H4 (cell line): Measurements from ENCODE around the gene RAB11FIP4. TPM values are rescaled to one million over a fixed set of nuclear protein-coding genes. Genes with fewer than 3 reads are reported as not detected.
A peak's percentile ranks its signal among the peaks of the same experiment; 100 is the strongest.

Experiments
- DNase-seq: peaks from one replicate; pipeline ENCODE4 v3.0.0-alpha.2; 2015; ENCODE audit warnings: low spot score
- total RNA-seq: library from RNA; depleted of rRNA; stranded (reverse); fragments of >200 nt; shearing (Covaris generic); gene quantifications from 2 replicates; pipeline ENCODE4 v1.2.3, GENCODE V29; 2014

The RAB11FIP4 gene
- total RNA-seq, 1 experiment from 2014 or later = 4.8 TPM

DNA sequence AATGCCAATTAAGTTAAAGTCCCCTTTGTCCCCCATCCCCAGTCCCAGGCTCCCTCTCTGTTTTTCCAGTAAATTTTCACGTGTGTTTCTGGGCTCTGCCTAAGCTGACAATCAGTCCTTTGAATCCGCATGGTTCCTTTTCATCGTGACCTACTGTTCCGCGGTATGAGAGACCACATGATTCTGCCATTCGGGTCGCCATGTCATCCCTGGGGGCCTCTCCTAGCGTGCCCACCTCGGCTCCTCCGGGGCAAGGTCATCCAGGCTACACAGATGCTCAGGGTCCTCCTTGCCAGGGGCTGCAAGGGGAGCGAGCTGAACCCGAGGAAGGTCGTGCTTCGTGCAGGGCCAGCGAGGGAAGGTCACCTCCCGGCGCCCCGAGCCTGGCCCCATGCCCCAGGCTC, 157.6 kb downstream of the RAB11FIP4 start:
- peak; percentile 35 for DNase-seq

DNA sequence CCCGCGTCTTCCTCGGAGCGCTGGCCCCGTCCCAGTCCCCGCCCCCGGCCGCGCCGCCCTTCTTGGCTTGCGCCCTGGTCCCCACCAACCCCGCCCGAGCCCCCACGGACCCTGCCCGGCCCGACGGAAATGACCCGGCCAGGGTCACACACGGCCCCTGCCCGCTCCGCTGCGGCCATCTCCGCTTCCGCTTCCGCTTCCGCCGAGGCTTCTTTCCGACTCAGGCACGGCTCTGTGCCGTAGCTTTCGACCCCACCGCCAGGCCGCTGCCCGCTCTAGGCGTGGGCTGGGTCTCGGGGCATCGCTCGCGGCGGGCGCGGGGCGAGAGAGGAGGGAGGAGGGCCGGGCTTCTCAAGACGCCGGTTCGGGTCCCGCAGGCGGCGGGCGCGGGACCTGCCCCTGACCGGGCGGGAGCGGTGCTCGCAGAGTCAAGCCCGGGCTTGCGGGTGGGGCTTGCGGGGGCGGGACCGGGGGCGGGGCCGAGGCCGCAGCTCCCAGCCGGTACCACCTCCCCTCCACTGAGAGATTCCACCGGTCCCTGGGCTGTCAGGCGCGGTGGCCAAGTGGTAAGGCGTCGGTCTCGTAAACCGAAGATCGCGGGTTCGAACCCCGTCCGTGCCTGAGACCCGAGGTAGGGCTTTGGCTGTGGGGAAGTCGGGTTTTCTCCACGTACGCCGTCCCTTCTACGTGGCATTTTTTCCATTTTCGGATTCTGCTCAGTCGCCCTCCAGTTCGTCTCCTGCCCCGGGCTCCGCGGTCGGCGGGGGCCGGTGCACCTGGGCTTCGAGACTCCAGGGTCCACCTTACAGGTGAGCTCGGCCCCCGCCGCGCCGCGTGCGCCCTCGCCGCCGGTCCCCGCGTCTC, 158.3 kb downstream of the RAB11FIP4 start:
- DNase-seq = peak; percentile 90

DNA sequence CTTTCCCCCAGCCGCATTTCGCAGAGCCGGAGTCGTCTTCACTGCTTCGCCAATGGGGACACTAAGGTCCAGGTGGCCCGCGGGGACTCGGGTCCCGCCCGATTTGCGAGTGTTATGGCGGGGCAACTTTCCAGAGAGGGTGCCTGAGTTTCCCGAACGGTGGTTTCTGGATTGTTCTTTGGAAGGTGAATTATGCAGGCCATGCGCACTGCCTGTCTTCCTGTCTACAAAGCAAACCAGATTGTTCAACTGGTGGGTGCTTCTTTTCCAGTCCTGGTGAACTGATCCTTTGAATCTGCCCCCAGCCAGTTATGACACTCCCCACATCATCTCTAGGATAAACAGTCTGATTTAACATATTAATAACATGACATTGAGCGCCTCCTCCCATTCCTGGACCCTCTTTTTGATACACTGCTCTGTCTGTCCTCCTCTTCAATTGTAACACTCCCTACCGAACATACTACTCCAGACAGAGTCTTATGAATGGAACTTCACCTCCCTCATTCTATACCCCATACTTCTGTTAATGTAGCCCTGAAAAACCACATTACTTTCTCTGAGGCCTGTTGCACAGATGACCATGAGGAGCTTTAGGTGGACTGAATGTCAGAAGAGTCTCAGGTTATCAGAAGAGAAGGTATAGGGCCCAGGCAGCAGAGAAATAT, 159.0 kb downstream of the RAB11FIP4 start:
- no peak for DNase-seq

DNA sequence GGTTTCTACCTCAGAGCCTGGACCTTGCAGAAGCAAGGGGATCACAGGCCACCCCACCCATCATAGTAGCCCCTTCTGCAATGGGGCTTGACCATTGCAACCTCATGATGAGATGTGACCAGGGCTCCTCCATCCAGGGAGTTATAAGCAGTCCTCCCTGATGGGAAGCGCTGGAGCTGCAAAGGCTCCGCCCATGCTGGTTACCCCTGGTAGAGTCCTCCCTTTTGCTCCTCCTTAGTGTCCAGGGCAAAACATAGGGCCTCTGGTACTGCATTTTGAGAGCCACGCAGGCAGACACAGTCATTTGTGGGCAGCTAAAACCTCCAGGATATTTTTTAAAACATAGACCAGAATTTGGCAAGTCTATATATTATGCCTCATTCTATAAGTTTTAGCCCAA, 161.1 kb downstream of the RAB11FIP4 start:
- DNase-seq = no peak

DNA sequence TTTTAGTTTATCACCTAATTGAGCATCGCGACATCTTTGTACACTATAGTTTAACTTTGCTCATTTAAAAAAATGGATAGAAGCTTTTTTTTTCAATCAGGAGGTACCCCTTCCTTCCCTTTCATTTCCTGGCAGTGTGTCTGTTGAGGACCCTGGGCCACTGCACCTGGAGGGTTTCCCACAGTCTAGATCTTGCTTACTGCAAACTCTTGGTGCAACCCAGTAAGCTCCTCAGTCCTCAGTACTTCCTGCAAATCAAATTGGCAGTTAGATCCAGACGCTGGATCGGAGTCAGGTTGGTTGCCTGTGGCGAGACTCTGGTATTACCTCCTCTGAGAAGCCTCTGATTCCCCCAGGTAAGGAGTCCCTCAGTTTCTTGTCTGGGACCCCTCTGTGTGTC, 162.0 kb downstream of the RAB11FIP4 start:
- DNase-seq = no peak

DNA sequence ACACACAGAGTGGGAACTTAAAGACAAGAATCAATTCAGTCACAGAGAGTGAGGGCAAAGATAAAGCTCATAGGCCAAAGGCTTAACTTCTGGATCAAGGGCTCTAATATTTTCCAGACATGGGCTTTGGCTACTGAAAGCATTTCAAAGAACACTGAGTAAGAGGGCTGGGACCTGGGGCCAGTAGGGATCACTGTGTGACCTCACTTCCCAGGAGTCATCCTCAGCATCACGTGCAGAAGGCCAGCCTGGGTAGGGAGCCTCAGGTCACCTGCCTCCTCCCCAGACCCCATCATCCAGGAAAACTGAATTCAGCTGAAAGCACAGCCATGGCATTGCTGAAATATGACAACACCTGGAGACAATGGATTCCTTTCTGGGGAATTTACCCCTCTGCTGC, 163.5 kb downstream of the RAB11FIP4 start:
- DNase-seq = no peak

DNA sequence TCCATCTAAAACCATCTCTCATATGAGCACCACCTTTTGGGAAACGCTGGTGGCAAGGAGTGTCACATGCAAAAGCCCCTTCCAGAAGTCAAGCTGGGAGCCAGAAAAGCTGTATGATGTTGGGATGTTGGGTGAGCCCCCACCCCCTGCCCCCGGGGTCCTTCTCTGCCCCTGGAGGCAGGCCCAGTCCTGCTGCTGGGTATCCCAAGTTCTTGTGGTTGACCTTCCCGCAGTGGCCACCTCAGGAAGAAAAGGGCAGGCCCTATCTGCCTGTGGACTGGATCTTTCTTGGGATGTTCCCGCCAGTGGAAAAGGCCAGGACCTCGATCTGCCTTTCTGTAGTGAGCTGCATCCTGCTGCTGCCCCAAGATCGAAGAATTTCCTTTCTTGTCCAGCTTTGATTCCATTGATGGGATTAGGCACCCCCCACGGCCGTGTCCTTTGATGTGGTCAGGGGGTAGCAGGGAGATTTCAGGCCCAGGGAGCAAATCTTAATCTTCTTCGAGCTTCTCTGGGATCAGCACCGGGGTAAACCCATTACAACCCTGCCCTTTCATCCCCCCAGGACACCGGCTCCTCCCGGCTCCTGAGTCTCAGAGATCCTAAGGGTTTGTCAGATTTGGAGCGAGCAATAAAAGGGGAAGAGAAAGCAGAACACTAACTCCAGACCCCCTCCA, 165.6 kb downstream of the RAB11FIP4 start:
- no peak for DNase-seq

DNA sequence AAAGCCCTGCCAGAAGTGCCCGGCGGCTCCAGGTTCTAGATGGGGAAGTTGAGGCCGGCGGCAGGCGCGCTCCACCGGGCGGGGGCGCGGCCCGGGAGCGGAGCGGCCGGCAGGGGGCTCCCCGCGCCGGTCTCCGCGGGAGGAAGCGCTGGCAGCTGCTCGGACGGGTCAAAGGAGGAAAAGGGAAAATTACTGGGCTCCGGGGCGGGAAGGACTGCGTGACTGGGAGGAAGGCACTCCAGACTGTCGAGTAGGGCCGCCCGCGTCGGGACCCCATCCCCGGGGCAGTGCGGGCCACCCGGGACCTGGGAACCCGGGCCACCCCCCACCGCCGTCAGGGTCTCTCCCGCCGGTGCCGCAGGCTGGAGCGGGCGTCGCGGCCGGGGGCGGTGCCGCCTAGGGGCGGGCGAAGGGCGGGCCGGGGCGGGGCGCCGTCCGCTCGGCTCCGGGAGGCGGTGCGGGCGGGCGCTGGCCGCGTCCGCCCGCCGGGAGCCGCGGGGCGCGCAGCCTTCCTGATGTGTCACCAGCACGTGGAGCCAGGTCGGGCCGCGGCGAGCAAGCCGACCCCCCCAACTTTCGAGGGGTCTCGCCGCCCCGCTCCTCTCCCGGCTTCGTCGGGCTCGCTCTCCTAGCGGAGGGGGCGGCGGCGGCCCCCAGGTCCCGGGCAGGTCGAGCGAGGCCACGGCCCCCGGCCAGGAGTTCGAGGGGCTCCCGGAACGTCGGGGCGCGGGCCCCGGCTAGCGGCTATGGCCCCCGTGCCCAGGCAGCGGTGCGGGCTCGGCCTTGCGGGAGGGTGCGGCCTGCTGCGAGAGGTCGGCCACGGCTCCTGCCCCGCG, 167.5 kb downstream of the RAB11FIP4 start:
- peak; percentile 71 for DNase-seq

DNA sequence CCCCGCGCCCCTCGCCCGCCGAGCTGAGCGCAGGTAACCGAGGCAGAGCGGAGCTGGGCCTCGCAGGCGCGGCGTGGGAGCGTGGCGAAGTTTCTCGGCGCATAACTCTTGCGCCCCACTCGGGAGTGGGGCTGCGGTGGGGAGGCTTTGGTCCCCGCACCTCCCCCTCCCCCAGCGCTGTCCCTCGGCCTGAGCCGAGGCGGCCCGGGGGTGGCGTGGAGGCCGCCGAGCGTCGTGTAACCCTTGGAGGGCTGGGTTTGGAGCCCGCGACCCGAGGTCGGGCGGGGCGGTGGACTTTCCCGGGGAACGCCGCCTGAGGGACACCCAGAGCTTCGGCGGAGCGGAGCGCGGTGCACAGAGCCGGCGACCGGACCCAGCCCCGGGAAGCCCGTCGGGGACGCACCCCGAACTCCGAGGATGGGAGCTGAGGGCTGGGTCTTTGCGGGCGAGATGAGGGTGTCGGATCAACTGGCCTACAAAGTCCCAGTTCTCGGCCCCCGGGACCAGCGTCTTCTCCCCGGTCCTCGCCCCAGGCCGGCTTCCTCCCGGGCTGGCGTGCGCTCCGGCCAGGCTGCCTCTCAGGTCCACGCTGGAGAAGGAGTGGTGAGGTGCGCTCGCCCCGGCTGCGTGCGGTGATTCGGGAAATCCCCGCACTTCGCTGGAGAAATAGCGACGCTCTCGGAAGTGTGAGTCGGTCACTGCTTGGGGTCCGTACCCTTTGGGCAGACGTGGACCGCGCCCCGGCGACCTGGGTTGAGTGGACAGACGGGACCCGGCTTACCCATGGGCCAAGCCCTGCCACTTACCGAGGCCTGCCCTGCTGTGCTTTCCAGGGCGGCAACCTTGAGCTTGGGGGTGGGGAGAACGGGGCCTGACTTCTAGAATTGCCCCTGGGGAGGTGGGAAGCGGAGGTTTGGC, 168.4 kb downstream of the RAB11FIP4 start:
- no peak for DNase-seq

DNA sequence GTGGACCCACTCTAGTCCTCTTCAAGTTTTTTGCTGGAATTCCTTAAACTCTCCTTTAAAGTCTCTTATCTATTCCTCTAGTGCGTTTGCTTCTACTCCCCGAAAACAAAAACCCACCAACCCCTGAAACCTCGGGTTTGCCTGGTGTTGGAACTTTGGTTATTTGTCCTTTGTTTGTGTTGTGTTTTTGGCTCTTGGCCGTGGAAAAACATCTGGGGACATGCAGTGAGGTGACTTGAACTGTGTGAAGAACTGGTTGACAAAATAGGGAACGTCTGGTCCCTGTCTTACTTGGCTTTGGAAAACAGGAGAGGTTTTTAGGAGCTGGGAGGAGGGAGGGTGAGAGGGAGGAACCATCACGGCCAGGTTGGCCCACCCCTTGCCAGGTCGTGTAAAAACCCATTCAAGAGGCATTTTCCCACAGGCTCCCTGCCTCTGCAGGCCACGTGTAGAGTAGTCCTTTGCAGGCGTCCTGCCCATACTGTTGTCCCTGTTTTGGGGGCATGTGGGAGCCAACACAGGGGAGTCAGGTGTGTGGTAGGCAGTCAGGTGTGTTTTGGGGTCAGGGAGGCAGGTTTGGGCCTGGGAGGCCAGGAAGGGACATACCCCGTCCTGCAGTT, 169.3 kb downstream of the RAB11FIP4 start:
- no peak for DNase-seq

DNA sequence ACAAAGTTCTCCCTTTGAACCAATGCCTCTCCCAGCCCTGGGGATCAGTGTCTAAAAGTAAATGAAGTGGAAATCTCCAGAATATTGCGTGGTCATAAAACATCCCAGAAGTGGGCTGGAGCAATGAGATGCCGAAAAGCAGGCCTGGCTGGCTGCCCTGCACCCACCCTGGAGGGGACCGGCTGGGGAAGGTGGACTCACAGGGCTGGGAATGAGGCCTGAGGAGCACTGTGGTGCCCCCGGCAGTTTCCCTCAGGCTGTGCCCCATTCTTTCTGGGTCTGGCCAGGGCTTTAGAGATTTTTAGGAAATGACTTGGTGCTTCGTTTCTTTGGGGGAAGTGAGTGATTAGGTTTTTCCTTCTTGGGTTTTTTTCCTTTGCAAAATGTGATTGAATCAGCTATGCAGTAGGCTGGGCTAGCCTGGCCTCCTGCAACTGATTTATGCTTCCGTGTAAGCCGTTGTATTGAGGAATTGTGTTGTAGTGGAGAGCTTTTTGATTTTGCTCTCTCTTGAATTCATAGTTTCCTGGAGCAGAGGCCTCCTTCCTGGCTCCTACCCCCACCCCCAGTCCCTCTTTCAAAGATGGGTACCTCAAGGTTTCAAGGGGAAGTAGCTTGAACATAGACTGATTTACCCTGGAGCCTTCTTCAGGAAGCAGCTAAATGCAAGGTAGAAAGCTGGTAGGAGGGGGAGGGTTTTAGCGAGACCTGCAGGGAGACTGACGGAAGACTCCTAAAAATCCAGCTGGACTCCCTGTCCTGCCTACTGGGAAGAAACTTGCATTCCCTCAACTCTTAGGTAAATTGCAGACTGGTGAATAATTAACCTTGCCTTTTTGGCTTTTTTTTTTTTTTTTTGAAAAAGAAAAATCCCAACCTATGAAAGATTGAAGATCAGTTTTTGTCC, 170.2 kb downstream of the RAB11FIP4 start:
- no peak for DNase-seq

DNA sequence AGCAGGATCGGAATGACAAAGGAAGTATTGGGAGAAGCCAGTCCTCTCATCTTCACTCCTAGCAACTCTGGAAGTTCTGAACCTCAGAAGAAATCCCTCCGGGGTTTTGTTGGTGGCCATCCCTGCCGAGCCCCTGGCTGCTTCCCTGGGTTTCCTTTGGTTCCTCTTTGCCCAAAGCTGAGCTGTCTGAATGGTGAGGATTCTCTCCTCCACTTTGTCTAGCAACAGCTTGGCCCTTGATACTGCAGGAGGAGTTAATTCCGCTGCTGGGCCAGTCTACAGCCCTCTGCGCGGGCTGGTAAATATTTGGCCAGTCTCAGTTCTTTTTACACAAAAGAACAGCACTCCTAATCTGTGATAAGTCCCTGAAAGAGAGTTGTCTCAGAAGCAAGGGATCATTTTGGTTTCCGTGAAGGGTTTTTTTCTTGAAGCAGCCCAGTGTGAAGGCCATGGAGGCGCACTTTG, 170.9 kb downstream of the RAB11FIP4 start:
- DNase-seq = no peak

DNA sequence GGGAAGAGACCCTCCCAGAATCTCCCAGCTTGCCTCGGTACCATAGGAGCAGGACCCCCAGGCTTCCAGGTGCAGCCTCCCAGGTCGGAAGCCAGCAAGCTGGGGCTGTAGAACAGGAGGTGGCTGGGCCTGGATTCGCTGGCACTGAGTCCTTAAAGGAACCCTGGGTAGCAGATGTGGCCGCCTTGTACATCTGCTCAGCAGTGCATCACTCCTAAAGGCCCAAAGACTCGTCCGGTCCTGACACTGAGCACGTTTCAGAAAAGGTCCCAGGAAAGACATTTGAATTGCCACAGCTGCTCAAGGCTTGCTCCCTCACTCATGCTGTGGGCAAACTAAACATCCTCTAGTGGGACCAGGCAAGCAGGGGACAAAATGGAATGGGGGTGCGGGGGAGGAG, 172.8 kb downstream of the RAB11FIP4 start:
- no peak for DNase-seq

DNA sequence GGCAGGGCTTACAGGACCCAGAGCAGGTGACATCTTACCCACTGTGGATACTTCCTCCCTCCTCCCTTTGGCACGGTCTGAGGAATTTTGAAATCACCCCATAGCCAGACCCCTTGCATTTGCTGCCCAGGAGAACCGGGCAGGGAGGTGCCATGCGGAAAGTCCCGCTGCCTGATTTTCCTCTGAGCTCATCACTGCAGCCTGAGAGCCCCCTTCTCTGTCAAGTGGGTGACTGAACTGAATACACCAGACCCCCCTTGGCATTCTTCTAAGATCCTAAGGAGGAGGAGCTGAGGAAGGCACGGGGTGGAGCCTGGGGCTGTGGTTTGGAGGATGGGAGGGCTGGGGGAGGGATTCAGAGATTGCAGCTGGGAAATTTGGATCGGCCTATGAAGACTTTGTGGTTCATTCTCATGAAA, 173.4 kb downstream of the RAB11FIP4 start:
- peak; percentile 45 for DNase-seq

DNA sequence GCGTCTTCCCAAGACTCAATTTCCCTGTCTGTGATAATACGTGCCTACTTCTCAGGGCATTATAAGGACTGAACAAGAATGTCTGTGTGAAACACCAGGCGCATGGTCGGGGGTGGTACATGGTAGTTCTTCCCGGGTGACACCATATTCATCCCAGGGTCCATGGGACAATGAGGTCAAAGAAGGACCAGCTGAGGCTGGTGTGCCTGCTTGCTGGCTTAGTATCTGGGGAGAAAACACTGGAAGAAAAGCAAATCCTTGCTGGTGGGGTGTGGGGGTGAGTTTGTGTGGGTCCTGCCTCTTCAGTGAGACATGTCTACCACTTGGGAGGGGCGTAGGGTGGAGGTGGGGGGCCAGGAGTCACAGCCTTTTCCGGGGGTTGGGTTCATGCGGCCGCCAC, 174.2 kb downstream of the RAB11FIP4 start:
- DNase-seq = no peak

DNA sequence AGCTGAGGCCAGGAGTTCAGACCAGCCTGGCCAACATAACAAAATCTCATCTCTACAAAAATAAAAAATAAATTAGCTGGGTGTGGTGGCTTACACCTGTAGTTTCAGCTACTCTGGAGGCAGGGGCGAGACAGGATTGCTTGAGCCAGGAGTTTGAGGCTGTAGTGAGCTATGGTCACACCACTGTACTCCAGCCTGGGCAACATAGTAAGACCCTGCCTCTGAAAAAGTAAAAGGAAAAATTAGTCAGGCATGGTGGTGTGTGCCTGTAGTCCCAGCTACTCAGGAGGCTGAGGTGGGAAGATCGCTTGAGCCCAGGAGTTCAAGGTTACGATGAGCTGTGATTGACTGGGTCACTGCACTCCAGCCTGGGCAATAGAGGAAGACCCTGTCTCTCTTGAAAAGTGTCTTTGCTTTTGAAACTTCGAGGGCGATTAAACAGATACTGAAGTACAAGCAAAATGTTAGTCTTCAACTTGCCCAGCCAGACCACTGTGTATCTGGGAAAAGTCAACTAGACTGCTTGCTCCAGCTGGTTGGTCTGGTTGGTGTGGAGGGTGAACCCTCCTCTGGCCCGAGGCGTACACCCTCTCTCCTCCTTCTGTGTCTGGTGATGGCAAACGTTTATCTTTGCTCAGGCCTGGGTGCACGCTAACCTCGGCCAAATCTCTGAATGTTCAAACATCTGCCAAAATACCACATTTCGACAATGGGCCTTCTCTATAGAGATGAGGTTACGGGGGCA, 174.9 kb downstream of the RAB11FIP4 start:
- DNase-seq = no peak

DNA sequence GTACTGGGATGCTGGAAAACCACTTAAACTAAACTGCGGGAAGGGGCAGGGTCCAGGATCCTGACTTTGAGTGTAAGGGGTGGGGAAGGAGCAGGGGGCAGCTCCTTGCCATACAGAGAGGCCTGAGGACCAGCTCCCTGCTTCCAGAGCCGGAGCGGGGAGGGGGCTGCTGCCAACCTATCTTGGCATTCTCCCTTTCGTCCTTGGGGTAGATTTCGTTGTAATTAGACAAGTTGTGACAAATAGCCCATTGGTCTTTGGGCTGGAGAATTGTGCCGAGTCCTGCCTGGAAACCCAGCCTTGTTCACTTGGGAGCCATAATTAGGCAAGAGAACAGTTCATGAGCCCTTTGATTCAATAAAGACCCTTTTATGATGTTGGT, 175.5 kb downstream of the RAB11FIP4 start:
- DNase-seq = no peak

DNA sequence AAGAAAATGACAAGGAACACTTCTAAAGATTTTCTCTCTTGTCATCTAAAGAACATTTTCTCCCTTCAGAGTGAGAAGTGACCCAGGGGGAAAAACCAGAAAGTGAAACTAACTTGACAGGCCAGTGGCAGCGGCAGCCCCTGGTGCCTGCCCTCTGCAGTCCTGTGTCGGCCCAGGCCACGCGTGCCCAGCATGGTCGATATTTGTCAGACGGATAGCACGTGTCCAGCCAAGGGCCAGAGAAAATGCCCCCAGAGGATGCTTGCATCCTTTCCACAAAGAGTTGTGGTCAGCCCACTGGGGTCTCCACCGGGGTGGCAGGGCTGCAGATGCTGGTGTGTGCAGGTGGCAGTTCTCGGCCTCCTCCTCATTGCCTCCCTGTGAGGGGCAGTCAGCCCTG, 176.6 kb downstream of the RAB11FIP4 start:
- DNase-seq = no peak
